Measurements from ENCODE around the gene CEP89. TPM values are rescaled to one million over a fixed set of nuclear protein-coding genes. Genes with fewer than 3 reads are reported as not detected.
"Not testable (repeated sequence)": the region's sequence is repeated elsewhere in the genome, so short reads cannot be mapped to it uniquely, and the experiment has no call there.

The CEP89 gene
- total RNA-seq, 1 donor from 2014 or later, result 34.3 TPM

DNA sequence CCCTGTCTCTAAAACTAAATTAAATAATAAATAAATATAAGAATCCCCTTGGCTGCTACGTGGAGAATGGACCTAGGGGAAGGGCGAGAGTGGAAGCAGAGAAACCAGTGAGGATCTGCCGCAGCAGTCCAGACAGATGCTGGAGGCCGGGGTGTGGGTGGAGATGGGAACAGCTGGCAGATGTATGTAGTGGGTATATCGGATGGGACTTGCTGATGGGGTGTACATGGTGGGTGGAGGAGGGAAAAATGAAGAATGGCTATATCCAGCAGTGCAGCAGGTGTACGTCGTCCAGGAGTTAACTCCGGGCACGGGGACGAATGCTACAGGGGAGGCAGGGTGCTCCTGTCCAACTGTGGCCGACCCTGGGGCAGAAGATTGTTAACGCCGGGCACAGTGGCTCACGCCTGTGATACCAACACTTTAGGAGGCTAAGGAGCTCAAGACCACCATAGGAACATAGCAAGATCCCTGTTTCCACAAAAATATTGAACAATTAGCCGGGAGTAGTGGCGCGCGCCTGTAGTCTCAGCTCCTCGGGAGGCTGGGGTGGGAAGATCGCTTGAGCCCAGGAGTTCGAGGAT is 654 bp downstream of the CEP89 start:
- peak overlapping the region; percentile 99 for H3K4me3 Mint-ChIP-seq (ENCODE audit: unreplicated experiment)
- peaks cover 8% of the 10 kb centered on the region for H3K27me3 Mint-ChIP-seq (ENCODE audit: unreplicated experiment)
- H3K4me1 Mint-ChIP-seq (ENCODE audit: unreplicated experiment), result peaks cover 7% of the 10 kb centered on the region

DNA sequence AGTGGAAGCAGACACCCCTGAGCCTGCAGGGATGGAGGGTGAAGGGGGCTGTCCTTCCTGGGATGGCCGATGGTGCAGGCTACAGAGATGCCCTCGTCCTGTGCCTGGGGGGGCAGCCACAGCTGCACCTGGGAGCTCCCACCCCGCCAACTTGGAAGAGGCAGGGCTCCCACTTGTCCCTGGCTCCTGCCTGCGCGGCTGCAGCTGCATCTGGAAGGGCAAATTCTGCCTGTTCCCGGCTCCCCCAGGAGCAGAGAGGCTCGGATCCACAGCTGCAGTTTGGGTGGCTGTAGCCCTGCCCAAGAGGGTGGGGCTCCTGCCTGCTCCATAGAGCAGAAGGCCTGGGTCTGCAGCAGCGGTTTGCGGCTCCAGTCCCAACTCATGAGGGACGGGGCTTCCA is 2.2 kb downstream of the CEP89 start:
- no peak overlapping the region for H3K4me3 Mint-ChIP-seq (ENCODE audit: unreplicated experiment)
- H3K36me3 Mint-ChIP-seq (ENCODE audit: low read depth, unreplicated experiment), result peaks cover 11% of the 10 kb centered on the region
- TF ChIP-seq, protein P1, sequence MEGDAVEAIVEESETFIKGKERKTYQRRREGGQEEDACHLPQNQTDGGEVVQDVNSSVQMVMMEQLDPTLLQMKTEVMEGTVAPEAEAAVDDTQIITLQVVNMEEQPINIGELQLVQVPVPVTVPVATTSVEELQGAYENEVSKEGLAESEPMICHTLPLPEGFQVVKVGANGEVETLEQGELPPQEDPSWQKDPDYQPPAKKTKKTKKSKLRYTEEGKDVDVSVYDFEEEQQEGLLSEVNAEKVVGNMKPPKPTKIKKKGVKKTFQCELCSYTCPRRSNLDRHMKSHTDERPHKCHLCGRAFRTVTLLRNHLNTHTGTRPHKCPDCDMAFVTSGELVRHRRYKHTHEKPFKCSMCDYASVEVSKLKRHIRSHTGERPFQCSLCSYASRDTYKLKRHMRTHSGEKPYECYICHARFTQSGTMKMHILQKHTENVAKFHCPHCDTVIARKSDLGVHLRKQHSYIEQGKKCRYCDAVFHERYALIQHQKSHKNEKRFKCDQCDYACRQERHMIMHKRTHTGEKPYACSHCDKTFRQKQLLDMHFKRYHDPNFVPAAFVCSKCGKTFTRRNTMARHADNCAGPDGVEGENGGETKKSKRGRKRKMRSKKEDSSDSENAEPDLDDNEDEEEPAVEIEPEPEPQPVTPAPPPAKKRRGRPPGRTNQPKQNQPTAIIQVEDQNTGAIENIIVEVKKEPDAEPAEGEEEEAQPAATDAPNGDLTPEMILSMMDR (IDR thresholded peaks at IDR 0.05; ENCODE audit: unreplicated experiment), result no peak
- DNase-seq (ENCODE audit: low spot score), result no peak
- peaks cover 8% of the 10 kb centered on the region for H3K27me3 Mint-ChIP-seq (ENCODE audit: unreplicated experiment)
- H3K27ac Mint-ChIP-seq (ENCODE audit: unreplicated experiment), result no peak overlapping the region
- H3K4me1 Mint-ChIP-seq (ENCODE audit: unreplicated experiment), result peaks cover 7% of the 10 kb centered on the region
- H3K9me3 Mint-ChIP-seq (ENCODE audit: unreplicated experiment), result no peaks in the 10 kb centered on the region

More for the DNA sequence above, 654 bp downstream of the CEP89 start:
- H3K36me3 Mint-ChIP-seq (ENCODE audit: low read depth, unreplicated experiment), result peaks cover 16% of the 10 kb centered on the region
- peak overlapping the region; percentile 10 for H3K27ac Mint-ChIP-seq (ENCODE audit: unreplicated experiment)
- no peaks in the 10 kb centered on the region for H3K9me3 Mint-ChIP-seq (ENCODE audit: unreplicated experiment)
- TF ChIP-seq, protein P1 (IDR thresholded peaks at IDR 0.05; ENCODE audit: unreplicated experiment), result no peak
- DNase-seq (ENCODE audit: low spot score), result no peak

- Mint-ChIP-seq H3K27ac (ENCODE audit: unreplicated experiment) (no peak overlapping the region), H3K36me3 (ENCODE audit: low read depth, unreplicated experiment) (peaks cover 14% of the 10 kb centered on the region), H3K4me3 (ENCODE audit: unreplicated experiment) (no peak overlapping the region), H3K27me3 (ENCODE audit: unreplicated experiment) (peaks cover 1% of the 10 kb centered on the region), H3K4me1 (ENCODE audit: unreplicated experiment) (peaks cover 5% of the 10 kb centered on the region), H3K9me3 (ENCODE audit: unreplicated experiment) (no peaks in the 10 kb centered on the region)
- TF ChIP-seq, protein P1 (IDR thresholded peaks at IDR 0.05; ENCODE audit: unreplicated experiment), result no peak
- DNase-seq (ENCODE audit: low spot score), result no peak
Measured at GRCh38 chr19:32966750-32967149, 5.0 kb downstream of the CEP89 start.

GRCh38 chr19:32945260-32945659 is 26.5 kb downstream of the CEP89 start:
- H3K27ac Mint-ChIP-seq (ENCODE audit: unreplicated experiment), result no peak overlapping the region
- H3K4me3 Mint-ChIP-seq (ENCODE audit: unreplicated experiment), result no peak overlapping the region
- H3K4me1 Mint-ChIP-seq (ENCODE audit: unreplicated experiment), result no peaks in the 10 kb centered on the region
- TF ChIP-seq, protein P1 (IDR thresholded peaks at IDR 0.05; ENCODE audit: unreplicated experiment), result no peak
- H3K36me3 Mint-ChIP-seq (ENCODE audit: low read depth, unreplicated experiment), result peaks cover 19% of the 10 kb centered on the region
- no peaks in the 10 kb centered on the region for H3K9me3 Mint-ChIP-seq (ENCODE audit: unreplicated experiment)
- DNase-seq (ENCODE audit: low spot score), result no peak
- no peaks in the 10 kb centered on the region for H3K27me3 Mint-ChIP-seq (ENCODE audit: unreplicated experiment)

DNA sequence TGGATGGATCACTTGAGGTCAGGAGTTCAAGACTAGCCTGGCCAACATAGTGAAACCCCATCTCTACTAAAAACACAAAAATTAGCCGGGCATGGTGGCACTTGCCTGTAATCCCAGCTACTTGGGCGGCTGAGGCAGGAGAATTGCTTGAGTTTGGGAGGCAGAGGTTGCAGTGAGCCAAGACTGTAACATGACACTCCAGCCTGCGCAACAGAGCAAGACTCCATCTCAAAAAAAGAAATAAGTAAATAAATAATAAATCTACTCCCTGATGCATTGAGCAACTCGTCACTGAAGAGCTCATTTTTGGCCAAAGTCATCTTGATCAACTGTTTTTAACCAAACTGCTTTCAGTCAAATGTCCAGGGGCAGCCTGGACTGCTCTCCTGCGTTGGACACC is 30.5 kb downstream of the CEP89 start:
- not testable (repeated sequence) for H3K4me1 Mint-ChIP-seq (ENCODE audit: unreplicated experiment); H3K27me3 Mint-ChIP-seq (ENCODE audit: unreplicated experiment); H3K9me3 Mint-ChIP-seq (ENCODE audit: unreplicated experiment); DNase-seq (ENCODE audit: low spot score); H3K4me3 Mint-ChIP-seq (ENCODE audit: unreplicated experiment); H3K27ac Mint-ChIP-seq (ENCODE audit: unreplicated experiment)
- peaks cover 23% of the 10 kb centered on the region for H3K36me3 Mint-ChIP-seq (ENCODE audit: low read depth, unreplicated experiment)
